ENCODE data around the gene IMMP2L.

IMMP2L gene

DNA sequence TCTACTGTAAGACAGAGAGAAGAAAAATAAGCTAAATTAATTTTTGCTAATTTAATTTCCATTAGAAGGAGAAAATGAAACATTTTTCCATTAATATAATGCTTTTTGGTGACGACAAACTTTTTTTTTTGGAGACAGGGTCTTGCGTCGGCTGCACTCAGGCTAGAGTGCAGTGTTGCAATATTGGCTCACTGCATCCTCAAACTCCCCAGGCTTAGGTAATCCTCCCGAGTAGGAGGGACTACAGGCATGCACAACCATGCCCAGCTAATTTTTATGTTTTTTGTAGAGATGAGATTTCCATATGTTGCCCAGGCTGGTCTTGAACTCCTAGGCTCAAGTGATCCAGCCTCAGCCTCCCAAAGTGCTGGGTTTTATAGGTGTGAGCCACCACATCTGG is 701.1 kb downstream of the IMMP2L start:
- no peak for FAIRE-seq
- no peak for DNase-seq (ENCODE audit: insufficient read length, low spot score)

DNA sequence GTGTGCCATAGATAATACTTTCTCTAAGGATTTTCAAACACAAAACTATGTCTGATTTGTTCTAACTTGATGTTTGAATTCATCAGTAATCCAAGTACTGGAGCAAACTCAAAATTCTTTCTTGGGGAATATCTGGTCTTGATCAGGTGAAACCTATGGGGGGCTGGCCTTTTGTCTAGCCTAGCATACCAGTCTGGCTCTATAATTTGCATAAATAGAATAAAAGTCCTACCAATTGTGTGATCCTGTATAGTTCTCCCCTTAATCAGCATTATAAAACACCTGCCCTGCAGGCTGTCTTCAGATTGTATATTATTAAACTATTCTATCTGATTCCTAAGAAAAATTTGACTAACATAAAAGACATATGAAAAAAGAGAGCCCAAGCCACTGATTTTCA is 705.2 kb downstream of the IMMP2L start:
- DNase-seq (ENCODE audit: insufficient read length, low spot score) (no peak), FAIRE-seq (no peak)

DNA sequence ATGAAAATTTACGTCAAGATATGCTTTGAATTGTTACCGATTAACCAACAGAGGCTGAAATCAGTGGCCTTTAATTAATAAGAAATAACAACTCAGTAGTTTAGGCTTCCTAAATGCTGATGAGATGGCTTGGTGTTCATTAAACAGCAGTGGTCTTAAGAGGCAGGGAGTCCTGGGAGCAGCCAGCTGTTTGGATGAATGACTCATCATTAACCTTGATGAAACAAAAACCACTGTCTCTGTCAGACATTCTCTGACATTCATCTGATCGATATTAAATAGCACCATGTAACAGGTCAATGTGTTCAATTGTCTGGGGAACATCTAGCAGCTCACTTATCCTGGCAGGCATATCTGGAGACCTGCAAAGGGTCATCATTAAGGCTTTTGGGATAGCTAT is 705.6 kb downstream of the IMMP2L start:
- FAIRE-seq = no peak

DNA sequence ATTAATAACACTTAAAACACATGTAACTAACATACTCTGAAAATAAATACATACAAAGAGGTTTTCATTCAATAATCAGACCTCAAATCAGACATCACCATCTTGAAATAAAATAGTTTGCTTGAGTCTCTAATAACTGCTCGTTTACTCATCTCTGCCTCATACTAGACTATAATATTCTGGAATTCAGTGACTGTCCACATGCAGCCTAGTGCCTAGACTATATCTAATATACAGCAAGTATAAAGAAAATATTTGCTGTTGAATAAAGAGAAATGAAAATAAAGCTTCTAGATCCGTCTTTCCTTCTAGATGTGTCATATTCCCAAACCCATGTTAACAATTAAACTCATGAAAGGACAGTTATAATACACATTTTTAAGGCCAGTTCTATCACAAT is 707.6 kb downstream of the IMMP2L start:
- DNase-seq (ENCODE audit: insufficient read length, low spot score) (no peak), FAIRE-seq (peak; percentile 8)

More for the DNA sequence above, 705.6 kb downstream of the IMMP2L start:
- no peak for DNase-seq (ENCODE audit: insufficient read length, low spot score)

DNA sequence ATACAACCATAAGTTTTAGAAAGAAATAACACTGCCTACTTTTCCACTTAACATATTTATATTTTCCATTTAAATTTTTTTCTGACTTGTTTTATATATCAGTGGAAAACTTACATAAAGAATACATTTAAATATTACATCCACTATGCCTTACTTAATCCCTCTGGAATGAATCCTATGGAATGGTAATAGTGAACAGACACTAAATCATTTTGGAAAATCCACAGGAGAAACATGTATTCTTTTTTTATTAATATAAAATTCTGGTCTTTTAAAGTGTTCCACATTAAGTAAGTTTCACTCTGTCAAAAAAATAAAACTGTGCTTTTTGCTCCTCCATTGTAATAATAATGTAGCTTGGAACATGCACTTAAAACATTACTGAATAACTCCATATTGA is 708.1 kb downstream of the IMMP2L start:
- FAIRE-seq (no peak), DNase-seq (ENCODE audit: insufficient read length, low spot score) (no peak)

DNA sequence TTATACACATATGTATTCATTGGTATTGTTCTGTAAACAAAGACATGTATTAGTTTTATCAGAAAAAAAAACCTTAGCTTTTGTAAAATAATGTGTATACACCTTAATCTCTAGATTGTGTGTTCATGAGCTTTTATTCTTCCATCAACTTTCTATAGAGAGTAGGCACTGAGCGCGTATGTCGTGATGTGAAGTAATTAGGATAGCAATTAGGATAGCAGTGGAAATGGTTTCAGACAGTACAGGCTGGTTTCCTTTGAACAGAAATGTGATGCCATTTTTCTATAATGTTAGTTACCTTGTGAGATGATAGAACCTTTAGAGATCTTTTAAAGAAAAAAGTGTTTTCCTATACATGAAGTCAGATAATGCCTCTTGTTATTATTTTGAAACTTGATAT is 709.0 kb downstream of the IMMP2L start:
- FAIRE-seq (no peak), DNase-seq (ENCODE audit: insufficient read length, low spot score) (no peak)

DNA sequence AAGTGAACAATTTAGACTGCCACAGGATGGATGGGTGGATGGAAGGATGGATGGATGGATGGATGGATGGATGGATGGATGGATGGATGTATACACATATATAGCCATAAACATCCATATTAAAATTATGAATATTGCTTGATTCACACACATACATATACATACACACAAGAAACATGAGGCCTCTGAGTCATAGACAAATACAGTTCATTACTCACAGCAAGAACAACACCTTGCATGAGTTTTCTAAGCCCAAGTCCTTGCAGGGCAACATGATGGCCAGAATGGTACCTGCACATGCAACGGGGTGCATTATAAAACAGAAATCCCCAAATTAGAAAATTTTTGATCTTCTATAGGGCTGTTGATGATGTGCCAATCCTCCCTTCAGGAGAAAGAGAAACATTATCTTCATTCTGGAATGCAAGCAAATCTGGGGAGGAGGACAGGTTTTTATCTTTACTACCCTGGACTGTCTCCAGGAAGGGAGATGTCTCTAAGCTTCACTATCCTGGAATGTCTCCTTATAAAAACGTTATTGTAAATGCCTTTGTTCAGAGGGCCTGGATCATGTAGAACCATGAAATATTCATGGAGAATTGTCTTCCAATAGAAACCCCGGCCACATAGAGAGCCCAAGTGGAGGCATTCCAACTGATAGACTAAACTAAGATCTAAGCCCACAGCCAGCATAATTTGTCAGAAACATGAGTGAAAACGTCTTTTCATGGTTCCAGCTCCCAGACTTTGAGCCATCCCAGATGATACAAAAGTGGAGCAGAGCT is 709.9 kb downstream of the IMMP2L start:
- DNase-seq (ENCODE audit: insufficient read length, low spot score) (no peak), FAIRE-seq (no peak)

DNA sequence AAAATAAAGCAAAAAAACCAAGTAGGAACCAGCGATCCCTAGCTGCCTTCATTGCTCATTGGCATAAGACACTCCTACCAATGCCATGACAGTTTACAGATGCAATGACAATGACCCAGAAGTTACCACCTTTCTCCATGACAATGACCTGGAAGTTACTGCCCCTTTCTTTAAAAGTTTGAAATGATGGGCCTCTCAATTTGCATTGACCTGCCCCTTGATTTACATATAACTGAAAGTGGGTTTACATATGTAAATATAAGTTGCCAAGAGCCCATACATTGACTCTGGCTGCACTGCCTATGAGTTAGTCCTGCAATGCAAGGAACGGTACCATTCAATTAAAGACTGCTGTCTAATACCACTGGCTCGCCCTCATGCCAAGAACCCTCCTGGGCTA is 712.1 kb downstream of the IMMP2L start:
- FAIRE-seq = no peak
- DNase-seq (ENCODE audit: insufficient read length, low spot score) = no peak

DNA sequence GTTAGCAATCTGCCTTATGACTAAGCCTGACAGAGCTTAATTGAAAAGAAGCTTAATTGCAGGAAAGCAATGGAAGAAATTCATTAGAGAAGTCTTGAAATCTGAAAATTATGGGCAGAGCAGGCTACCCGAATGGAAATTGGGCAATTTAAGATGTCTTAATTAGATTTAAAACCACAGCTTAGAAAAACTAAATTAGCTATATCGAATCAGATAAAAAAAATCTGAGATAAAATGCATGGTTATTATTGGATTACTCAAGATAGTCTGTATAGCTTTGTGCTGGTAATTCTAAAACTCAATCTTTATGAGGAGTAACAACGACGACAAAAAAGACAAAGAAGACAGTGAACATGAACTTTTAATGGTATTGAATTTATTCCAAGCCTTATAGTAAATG is 719.5 kb downstream of the IMMP2L start:
- DNase-seq (ENCODE audit: insufficient read length, low spot score) (no peak), FAIRE-seq (peak; percentile 21)

DNA sequence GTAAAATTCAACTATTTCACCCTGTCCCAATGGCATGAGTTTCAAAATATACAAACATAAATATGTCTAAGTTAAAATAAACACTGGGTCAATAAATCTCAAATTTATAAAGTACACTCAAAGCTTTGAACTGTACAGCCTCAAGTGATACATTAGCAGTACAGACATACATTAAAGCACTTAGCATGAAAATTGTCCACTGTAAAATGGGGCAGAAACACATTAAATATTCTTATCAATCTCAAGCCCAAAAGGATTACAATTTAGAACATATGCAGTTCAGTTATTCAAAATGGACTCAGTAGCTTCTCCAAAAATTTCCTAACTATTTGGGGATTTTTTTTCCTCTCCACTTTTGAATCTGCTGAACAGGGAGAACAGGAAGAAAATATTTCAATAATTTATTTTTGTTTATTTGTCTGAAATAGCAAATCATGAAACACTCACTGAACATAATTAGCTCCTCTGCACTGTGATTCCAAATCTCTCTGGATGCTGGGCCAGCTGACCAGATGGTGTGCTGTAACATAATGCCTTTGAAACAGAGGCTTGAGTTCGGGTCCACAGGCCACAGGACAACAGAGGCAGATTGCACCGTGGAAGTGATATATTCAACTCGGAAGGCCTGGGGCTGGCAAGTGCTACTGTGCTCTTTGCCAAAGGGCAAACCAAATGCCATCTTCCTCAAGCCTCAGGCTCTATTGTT is 720.3 kb downstream of the IMMP2L start:
- no peak for FAIRE-seq
- DNase-seq (ENCODE audit: insufficient read length, low spot score) = no peak

DNA sequence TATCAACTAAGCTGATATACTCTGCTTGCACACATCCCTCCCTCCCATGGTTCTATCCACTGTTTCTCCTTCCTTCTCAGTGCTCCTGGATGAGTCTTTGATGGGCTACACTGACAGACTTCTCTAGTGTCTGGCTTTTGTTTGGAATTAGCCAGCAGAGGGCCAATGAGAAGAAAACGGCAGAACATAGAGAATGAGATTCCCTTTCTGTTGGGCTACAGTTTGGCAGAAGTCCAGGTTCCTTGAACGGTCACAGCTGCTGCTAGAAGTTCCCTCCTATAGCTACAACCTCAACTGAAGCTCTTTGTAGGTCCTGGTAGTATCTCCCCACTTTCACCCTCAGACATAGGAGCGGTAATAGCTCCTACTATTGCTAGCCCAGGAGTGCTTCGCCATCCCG is 722.4 kb downstream of the IMMP2L start:
- FAIRE-seq = no peak
- no peak for DNase-seq (ENCODE audit: insufficient read length, low spot score)

DNA sequence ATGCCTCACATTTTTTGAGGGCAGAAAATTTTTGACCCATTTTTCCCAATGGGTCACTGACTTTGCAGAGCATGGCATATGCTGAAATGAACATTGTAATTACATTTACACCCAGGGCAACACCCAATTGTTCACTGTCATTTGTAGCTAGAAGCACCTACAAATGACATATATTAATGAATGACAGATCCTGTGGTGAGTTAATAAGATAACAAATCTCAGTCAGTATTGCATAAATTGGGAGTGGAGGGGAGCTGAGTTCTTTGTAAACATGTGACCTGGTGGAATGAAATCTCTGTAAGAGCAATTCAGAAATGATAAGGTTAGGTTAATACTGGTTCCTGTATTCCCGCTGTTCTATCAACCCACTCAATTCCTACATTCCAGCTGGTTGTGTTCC is 726.4 kb downstream of the IMMP2L start:
- FAIRE-seq (no peak), DNase-seq (ENCODE audit: insufficient read length, low spot score) (no peak)

DNA sequence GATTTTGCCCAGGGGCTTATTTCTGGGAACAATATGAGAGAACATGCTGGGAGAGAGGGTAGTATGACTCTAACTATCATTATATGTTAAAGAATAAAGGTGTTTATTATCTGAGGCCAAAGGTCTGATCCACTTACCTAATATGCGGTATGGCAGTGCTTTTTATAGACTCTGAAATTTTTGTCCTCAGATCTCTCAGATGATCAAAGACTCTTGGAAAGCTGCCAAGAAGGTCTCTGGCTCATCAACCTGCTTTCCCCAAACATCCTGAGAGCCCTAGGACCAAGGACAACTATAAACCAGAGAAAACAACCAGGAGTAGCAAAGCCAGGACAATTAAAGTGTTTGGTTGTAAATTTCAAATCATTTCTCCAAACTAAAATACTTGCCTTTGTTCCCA is 727.1 kb downstream of the IMMP2L start:
- no peak for FAIRE-seq
- no peak for DNase-seq (ENCODE audit: insufficient read length, low spot score)

DNA sequence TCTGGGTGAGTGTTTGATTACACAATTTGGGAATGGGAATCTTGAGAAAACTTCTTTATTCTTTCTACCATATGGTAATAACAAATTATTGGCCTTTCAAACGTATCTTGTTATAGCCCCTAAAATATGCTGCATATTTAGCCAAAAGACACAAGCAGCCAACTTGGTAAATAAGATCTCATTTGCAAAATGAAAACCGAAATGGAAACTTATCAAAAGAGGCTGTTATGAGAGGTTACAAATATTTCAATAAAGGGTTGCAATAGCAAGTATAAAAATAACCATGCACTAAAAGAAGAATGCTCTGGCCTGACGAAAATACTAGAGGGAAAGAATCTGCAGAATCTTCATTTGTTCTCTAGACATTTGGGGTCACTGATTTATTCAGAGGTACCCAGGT is 730.9 kb downstream of the IMMP2L start:
- DNase-seq (ENCODE audit: insufficient read length, low spot score) = no peak
- no peak for FAIRE-seq

DNA sequence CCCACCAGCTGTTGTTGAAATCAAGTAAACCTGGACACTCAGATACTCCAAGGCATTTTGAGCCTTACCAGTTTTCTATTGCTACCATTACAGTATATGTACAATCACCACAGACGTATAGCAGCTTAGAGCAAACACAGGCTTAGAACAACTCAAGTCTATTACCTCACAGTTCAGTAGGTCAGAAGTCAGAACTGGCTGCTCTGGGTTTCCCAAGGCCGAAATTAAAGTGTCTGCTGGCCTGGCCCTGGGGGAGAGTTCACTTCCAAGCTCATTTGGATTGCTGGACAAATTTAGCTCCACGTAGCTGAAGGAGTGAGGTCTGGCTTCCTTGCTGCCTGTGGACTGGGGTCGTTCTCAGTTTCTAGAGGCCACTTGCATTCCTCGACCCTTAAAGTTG is 731.5 kb downstream of the IMMP2L start:
- FAIRE-seq (no peak), DNase-seq (ENCODE audit: insufficient read length, low spot score) (no peak)

DNA sequence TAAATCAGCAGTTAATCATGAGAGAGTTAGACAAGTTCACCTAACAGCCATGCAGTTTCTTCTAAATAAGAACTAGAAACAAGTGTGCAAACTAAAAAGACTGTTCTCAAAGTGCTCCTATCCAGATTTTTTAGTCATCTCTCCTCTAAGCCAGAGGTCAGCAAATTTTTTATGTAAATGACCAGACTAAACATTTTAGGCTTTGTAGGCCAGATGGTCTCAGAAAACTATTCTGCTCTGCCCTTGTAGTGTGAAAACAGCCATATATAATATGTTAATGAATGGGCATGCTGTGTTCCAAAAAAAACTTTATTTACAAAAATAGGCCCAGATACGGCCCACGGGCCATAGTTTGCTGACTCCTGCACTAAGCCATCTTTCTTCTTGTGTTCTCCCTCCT is 734.4 kb downstream of the IMMP2L start:
- DNase-seq (ENCODE audit: insufficient read length, low spot score) = no peak
- no peak for FAIRE-seq

DNA sequence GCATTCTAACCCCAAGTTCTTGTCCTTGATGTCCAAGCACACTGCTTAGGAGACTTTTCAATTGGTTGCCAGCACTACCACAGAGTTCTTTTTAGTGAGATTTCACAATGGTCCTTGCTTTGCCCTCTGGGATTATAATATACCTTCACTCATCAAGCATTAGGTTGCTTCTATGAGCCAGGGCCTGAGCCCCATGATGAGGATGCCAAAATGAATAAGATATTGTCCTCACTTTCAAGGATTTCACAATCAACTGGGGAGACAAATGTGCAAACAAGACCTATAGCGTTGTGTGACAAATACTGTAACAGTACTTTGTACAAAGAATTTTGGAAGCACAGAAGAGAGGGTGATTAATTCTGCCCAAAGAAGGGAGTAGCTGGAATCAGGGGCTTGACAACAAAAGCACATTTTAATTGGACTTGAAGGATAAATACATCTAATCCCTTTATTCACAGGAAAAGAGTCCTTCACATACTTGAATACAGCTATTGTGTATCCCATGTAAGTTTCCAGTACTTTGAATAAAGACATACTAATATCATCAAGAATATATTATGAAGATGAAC is 734.9 kb downstream of the IMMP2L start:
- FAIRE-seq (no peak), DNase-seq (ENCODE audit: insufficient read length, low spot score) (no peak)

DNA sequence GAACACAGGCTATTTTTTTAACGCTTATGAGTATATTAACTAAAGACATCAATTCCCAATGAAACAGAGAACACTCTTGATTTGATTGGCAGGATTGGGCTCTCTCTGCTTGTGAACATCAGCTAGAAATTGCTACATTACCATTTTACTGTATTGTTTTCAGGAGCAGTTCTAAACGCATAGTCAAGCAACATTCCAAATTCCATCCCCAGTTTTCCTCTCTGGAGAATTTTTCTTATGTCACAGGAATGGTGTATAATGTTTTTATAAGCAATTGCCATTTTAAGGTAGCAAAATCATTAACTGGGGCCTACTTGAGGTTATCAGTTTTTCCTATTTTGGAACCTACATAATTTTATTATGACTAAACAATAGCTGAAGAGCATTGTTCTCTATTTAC is 748.3 kb downstream of the IMMP2L start:
- FAIRE-seq (no peak), DNase-seq (ENCODE audit: insufficient read length, low spot score) (no peak)

DNA sequence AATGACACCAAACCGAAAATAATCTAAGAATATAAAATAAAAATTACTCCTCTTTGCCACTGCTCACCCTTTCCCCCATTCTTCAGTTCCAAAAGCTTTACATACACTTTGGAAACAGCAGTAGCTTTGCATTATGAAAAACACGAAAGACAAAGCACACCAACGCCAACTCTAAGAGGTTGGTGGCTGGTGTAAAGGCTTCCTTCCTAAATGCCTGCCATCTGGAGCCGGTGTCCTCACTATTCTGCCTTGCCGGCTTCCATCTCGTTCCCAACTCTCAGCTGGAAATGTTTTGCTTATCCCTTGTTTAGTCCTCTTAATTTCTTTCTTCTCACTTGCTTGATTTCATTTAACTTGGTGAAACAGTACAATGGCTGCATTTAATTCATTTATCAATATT is 752.5 kb downstream of the IMMP2L start:
- FAIRE-seq = no peak
- DNase-seq (ENCODE audit: insufficient read length, low spot score) = no peak

DNA sequence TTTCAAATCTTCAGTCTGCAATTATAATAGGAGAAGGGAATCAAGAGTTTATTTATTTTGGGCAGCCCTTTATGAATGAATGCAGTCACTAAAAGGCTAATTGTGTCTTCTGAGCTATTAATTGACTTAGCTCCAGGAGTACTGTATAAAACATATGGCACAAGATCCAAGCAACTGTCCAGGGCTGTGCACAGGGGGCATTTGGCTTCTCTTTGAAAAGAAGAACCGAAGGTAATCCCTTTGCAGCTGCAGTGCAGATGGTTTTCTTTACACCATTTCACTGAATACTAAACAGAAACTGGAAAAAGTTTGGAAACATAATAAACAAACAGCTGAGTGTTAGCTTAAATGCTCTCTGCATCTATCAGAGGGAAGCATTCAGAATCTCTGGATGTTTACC is 753.9 kb downstream of the IMMP2L start:
- FAIRE-seq = no peak
- DNase-seq (ENCODE audit: insufficient read length, low spot score) = no peak

DNA sequence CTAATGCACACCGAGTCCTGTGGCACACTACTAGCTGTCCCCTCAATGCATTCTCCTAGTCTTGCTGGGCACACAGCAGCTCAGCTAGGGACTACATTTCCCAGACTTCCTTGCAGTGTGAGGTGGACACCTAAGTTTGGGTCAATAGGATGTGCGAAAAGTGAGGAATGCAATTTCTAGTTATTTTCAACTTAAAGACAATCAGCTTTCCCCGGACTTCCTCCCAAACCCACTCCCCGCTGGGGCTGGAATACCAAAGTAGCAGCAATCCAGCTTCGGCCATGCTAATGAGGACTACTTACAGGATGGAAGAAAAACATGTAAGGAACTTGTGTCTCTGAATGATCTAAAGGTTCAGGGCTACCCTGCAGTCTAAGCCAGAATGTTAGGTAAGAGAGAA is 757.8 kb downstream of the IMMP2L start:
- DNase-seq (ENCODE audit: insufficient read length, low spot score) = no peak
- FAIRE-seq = no peak

DNA sequence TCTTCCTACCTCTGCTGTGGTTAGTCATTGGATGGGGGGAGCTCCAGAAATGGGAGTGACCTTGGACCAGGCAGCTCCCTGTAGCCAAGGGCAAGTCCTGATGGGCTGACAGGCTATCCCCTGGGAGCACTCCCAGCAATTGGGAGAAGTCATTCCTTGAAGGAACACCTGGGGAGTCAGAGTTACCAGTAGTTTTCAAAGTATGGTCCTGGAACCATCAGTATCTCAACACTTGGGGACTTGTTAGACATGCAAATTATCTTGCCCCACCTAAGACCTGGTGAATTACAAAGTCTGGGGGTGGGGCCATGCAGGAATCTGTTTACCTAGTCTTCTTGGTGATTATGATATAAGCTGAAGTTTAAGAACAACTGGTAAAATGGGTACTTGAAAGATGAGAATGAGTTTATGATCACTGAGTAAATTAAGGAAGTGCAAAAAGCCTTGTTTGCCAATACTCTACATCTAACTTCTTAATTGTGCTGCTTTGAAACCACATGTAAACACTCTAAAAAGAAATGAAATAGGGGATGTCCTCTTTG is 758.6 kb downstream of the IMMP2L start:
- DNase-seq (ENCODE audit: insufficient read length, low spot score) (no peak), FAIRE-seq (no peak)
